Keratinocyte (primary cell): ENCODE results near the gene TSPAN18. TPM values are rescaled to one million over a fixed set of nuclear protein-coding genes. Genes with fewer than 3 reads are reported as not detected.
A peak's percentile ranks its signal among the peaks of the same experiment; 100 is the strongest.

Source experiments
- DNase-seq: peaks from one replicate; pipeline ENCODE4 v3.0.0-alpha.2; 2011; ENCODE audit warnings: low read depth, missing footprints, low spot score
- FAIRE-seq: peaks from 2 replicates; lab custom pipeline; 2011; peaks lifted over from hg19 to GRCh38; lab: Jason Lieb, UNC
- H2AFZ ChIP-seq: 2 replicates; pipeline ENCODE4 v1.6.0; 2012; ENCODE audit warnings: low read length, control low read depth, inconsistent platforms; ENCODE audit not compliant: control insufficient read depth
- H3K27ac ChIP-seq: 2 replicates; pipeline ENCODE4 v1.5.1; 2011; ENCODE audit warnings: low read length; ENCODE audit not compliant: control insufficient read depth, insufficient read depth
- H3K27me3 ChIP-seq: 3 replicates; pipeline ENCODE4 v1.6.0; 2011; ENCODE audit warnings: low read length; ENCODE audit not compliant: control insufficient read depth, insufficient read depth; ENCODE audit errors: extremely low read depth
- H3K36me3 ChIP-seq, 2 experiments: 2 replicates in 1 of 2; 3 replicates in 1 of 2; pipeline ENCODE4 v1.5.1; 2011; ENCODE audit warnings: low read length in 2 of 2, mild to moderate bottlenecking in 1 of 2; ENCODE audit not compliant: control insufficient read depth in 2 of 2, insufficient read depth in 2 of 2; ENCODE audit errors: extremely low read depth in 1 of 2
- H3K4me1 ChIP-seq: 3 replicates; pipeline ENCODE4 v1.5.1; 2011; ENCODE audit warnings: low read length; ENCODE audit not compliant: control insufficient read depth, insufficient read depth; ENCODE audit errors: extremely low read depth
- H3K4me2 ChIP-seq: 3 replicates; pipeline ENCODE4 v1.6.0; 2011; ENCODE audit warnings: low read depth, low read length; ENCODE audit not compliant: control insufficient read depth, insufficient read depth; ENCODE audit errors: extremely low read depth
- H3K4me3 ChIP-seq, 3 experiments: fragments of 200-600 bp in 1 of 3; sonication (generic) in 1 of 3; 2 replicates in 2 of 3; 3 replicates in 1 of 3; pipeline ENCODE4 v1.5.1; 2011 to 2016; ENCODE audit warnings: low read length in 3 of 3, mild to moderate bottlenecking in 3 of 3, control low read depth in 2 of 3, inconsistent platforms in 1 of 3, low read depth in 1 of 3, mixed read lengths in 1 of 3, mixed run types in 1 of 3, moderate library complexity in 1 of 3; ENCODE audit not compliant: control insufficient read depth in 2 of 3, insufficient read depth in 2 of 3; ENCODE audit errors: extremely low read depth in 1 of 3
- H3K79me2 ChIP-seq: 2 replicates; pipeline ENCODE4 v1.6.0; 2012; ENCODE audit warnings: low read length; ENCODE audit not compliant: control insufficient read depth, insufficient read depth
- H3K9ac ChIP-seq: 3 replicates; pipeline ENCODE4 v1.6.0; 2011; ENCODE audit warnings: low read length; ENCODE audit not compliant: control insufficient read depth, insufficient read depth; ENCODE audit errors: extremely low read depth
- H3K9me1 ChIP-seq: 3 replicates; pipeline ENCODE4 v1.6.0; 2011; ENCODE audit warnings: low read length; ENCODE audit not compliant: control insufficient read depth, insufficient read depth; ENCODE audit errors: extremely low read depth
- H3K9me3 ChIP-seq: 2 replicates; pipeline ENCODE4 v1.5.1; 2012; ENCODE audit warnings: low read depth, low read length; ENCODE audit not compliant: control insufficient read depth
- H4K20me1 ChIP-seq: 3 replicates; pipeline ENCODE4 v1.6.0; 2011; ENCODE audit warnings: low read length; ENCODE audit not compliant: control insufficient read depth, insufficient read depth; ENCODE audit errors: extremely low read depth
- CTCF ChIP-seq, 3 experiments: IDR thresholded peaks in 1 of 3; conservative IDR thresholded peaks in 1 of 3; optimal IDR thresholded peaks in 1 of 3; 2 replicates in 2 of 3; 3 replicates in 1 of 3; pipeline versions ENCODE3 to v1.5.1; 2011; ENCODE audit warnings: low read length in 3 of 3, mild to moderate bottlenecking in 3 of 3, moderate library complexity in 2 of 3, control low read depth in 1 of 3, inconsistent platforms in 1 of 3; ENCODE audit not compliant: insufficient read depth in 2 of 3; ENCODE audit errors: extremely low read depth in 1 of 3
- EZH2 ChIP-seq: IDR thresholded peaks from one replicate; pipeline ENCODE4 v1.6.1; 2012; ENCODE audit warnings: inconsistent platforms, mild to moderate bottlenecking, low read length, moderate library complexity
- dilution Hi-C: fragments of 300-500 bp; cut with MboI; formaldehyde crosslinking; loops from one replicate; pipeline ENCODE4 v1.7.0; 2020; ENCODE audit warnings: low sequenced_read_pairs; ENCODE audit not compliant: extremely low pct_ligation_motif_present
- polyA plus RNA-seq, 5 experiments: library from polyadenylated mRNA; depleted of rRNA in 3 of 5; stranded (reverse) in 3 of 5; stranded (forward) in 1 of 5; unstranded in 1 of 5; fragments of >200 nt; gene quantifications; 1 replicate in 1 of 5; 2 replicates in 3 of 5; 3 replicates in 1 of 5; pipeline versions ENCODE4 v1.2.1 to v1.2.3, GENCODE V29; 2011 to 2012; ENCODE audit warnings: missing spikeins in 2 of 5, low read depth in 1 of 5, low replicate concordance in 1 of 5

Gene TSPAN18
- polyA plus RNA-seq, 1 donor (not counting 4 experiments of a cell fraction or from before 2014, with no cell fraction given) = not detected

- Histone ChIP-seq H3K4me3 (no peak overlapping the region), H3K27me3 (no peaks in the 10 kb centered on the region), H3K79me2 (no peaks in the 10 kb centered on the region), H2AFZ (no peak overlapping the region), H3K9ac (no peak overlapping the region), H3K36me3 (peaks cover 3 to 6% of the 10 kb centered on the region in 2 experiments), H4K20me1 (no peaks in the 10 kb centered on the region), H3K9me1 (no peaks in the 10 kb centered on the region), H3K9me3 (no peaks in the 10 kb centered on the region), H3K4me2 (no peak overlapping the region), H3K4me1 (peaks cover 4% of the 10 kb centered on the region), H3K27ac (no peak overlapping the region)
- no peak for DNase-seq
- dilution Hi-C loops = loop anchor here (25.0 kb wide), 1 partner anchor 403 kb away; no protein-coding TSS in a partner anchor
- no peak for FAIRE-seq
- TF ChIP-seq EZH2 (no peak), CTCF (optimal IDR thresholded peaks at IDR 0.05 in 1 of 3, IDR thresholded peaks at IDR 0.05 in 1 of 3, conservative IDR thresholded peaks at IDR 0.05 in 1 of 3; ENCODE audit: extremely low read depth in 1 of 3, insufficient read depth in 2 of 3, low read length in 3 of 3) (no peak)
These were observed 208.0 kb downstream of the TSPAN18 start for GRCh38 chr11:44934735-44935250.

GRCh38 chr11:44936525-44936924, 209.8 kb downstream of the TSPAN18 start:
- Histone ChIP-seq H2AFZ (no peak overlapping the region), H3K4me3 (no peak overlapping the region), H3K9me3 (no peaks in the 10 kb centered on the region), H3K4me1 (no peaks in the 10 kb centered on the region), H3K79me2 (no peaks in the 10 kb centered on the region), H4K20me1 (peaks cover under 1% of the 10 kb centered on the region), H3K27ac (no peak overlapping the region), H3K27me3 (no peaks in the 10 kb centered on the region), H3K9me1 (no peaks in the 10 kb centered on the region), H3K9ac (no peak overlapping the region), H3K4me2 (no peak overlapping the region), H3K36me3 (peaks cover 3 to 6% of the 10 kb centered on the region in 2 experiments)
- DNase-seq (peak; percentile 53), FAIRE-seq (peak; percentile 66)
- dilution Hi-C loops = loop anchor here (25.0 kb wide), 1 partner anchor 401 kb away; no protein-coding TSS in a partner anchor
- no peak for TF ChIP-seq EZH2
- TF ChIP-seq CTCF (optimal IDR thresholded peaks at IDR 0.05 in 1 of 3, IDR thresholded peaks at IDR 0.05 in 1 of 3, conservative IDR thresholded peaks at IDR 0.05 in 1 of 3; ENCODE audit: extremely low read depth in 1 of 3, insufficient read depth in 2 of 3, low read length in 3 of 3) = peak; percentile 81 to 95 (median 85)
